IMR-90 (cell line): Measurements from ENCODE around the gene TSPAN17. TPM values are rescaled to one million over a fixed set of nuclear protein-coding genes. Genes with fewer than 3 reads are reported as not detected.
A peak's percentile ranks its signal among the peaks of the same experiment; 100 is the strongest.

Experiments
- ATAC-seq: fragments of 200-7000 bp; cut with Tn5 transposase; 2 replicates; pipeline ENCODE4 v1.9.1; 2020; ENCODE audit warnings: low read depth, mild to moderate bottlenecking, moderate library complexity
- BruUV-seq: library from RNA; stranded (reverse); fragments of 400-500 nt; replicated peaks from 2 replicates; lab custom pipeline; 2021; lab: Mats Ljungman, UMichigan
- CTCF ChIA-PET: fragments of 300-600 bp; formaldehyde crosslinking; extraction: SDS; loops from one replicate; lab custom pipeline; 2021; ENCODE audit warnings: antibody characterized with exemption; lab: Yijun Ruan, JAX
- POLR2A ChIA-PET: fragments of 300-600 bp; sonication (Branson Sonifier 250); formaldehyde crosslinking; loops from one replicate; lab custom pipeline; 2022; ENCODE audit warnings: antibody characterized with exemption; ENCODE audit not compliant: unreplicated experiment; lab: Charles Lee
- DNase-seq: peaks from one replicate; pipeline ENCODE4 v3.0.0; 2013
- H2AFZ ChIP-seq: replicated peaks from 2 replicates; pipeline ENCODE3; 2013; ENCODE audit warnings: low read length, mild to moderate bottlenecking; ENCODE audit not compliant: poor library complexity
- H2AK5ac ChIP-seq: 2 replicates; pipeline ENCODE4 v1.6.1; 2013; ENCODE audit warnings: low read depth, low read length, inconsistent platforms
- H2AK9ac ChIP-seq: replicated peaks from 2 replicates; pipeline ENCODE3; 2013; ENCODE audit warnings: mild to moderate bottlenecking, low read depth, low read length, moderate library complexity; ENCODE audit not compliant: poor library complexity
- H2BK120ac ChIP-seq: 2 replicates; pipeline ENCODE4 v1.6.1; 2013; ENCODE audit warnings: low read depth, low read length, inconsistent platforms
- H2BK15ac ChIP-seq: 3 replicates; pipeline ENCODE4 v1.6.1; 2013; ENCODE audit warnings: low read depth, low read length, inconsistent platforms
- H2BK20ac ChIP-seq: 2 replicates; pipeline ENCODE4 v1.6.1; 2013; ENCODE audit warnings: low read depth, mild to moderate bottlenecking, inconsistent platforms, low read length, moderate library complexity
- H2BK5ac ChIP-seq: 2 replicates; pipeline ENCODE4 v1.6.1; 2013; ENCODE audit warnings: mild to moderate bottlenecking, low read depth, low read length, inconsistent platforms; ENCODE audit not compliant: poor library complexity, severe bottlenecking
- H3K14ac ChIP-seq: replicated peaks from 2 replicates; pipeline ENCODE4 v1.6.1; 2013; ENCODE audit warnings: low read depth, low read length, inconsistent platforms
- H3K18ac ChIP-seq: 2 replicates; pipeline ENCODE4 v1.6.1; 2013; ENCODE audit warnings: low read depth, low read length, control low read depth
- H3K23ac ChIP-seq: 2 replicates; pipeline ENCODE4 v1.6.1; 2013; ENCODE audit warnings: low read depth, low read length, inconsistent platforms
- H3K27ac ChIP-seq: 2 replicates; pipeline ENCODE4 v1.5.1; 2013; ENCODE audit warnings: mild to moderate bottlenecking, control low read depth, low read length; ENCODE audit not compliant: insufficient read depth
- H3K27me3 ChIP-seq: 2 replicates; pipeline ENCODE4 v1.6.1; 2013; ENCODE audit warnings: low read length; ENCODE audit not compliant: control insufficient read depth, insufficient read depth
- H3K36me3 ChIP-seq: 2 replicates; pipeline ENCODE4 v1.6.1; 2013; ENCODE audit warnings: low read length, mixed read lengths; ENCODE audit not compliant: control insufficient read depth, insufficient read depth
- H3K4ac ChIP-seq: 2 replicates; pipeline ENCODE4 v1.6.1; 2013; ENCODE audit warnings: low read depth, low read length, inconsistent platforms
- H3K4me1 ChIP-seq: 2 replicates; pipeline ENCODE4 v1.6.1; 2013; ENCODE audit warnings: low read length, mixed read lengths; ENCODE audit not compliant: control insufficient read depth, insufficient read depth
- H3K4me2 ChIP-seq: 2 replicates; pipeline ENCODE4 v1.6.1; 2013; ENCODE audit warnings: low read depth, mild to moderate bottlenecking, control low read depth, low read length, moderate library complexity
- H3K4me3 ChIP-seq: 2 replicates; pipeline ENCODE4 v1.5.1; 2013; ENCODE audit warnings: low read depth, mild to moderate bottlenecking, control low read depth, low read length, moderate library complexity; ENCODE audit not compliant: insufficient read depth
- H3K56ac ChIP-seq: 2 replicates; pipeline ENCODE4 v1.6.1; 2013; ENCODE audit warnings: low read length, inconsistent platforms; ENCODE audit not compliant: insufficient read depth; ENCODE audit errors: extremely low read depth
- H3K79me1 ChIP-seq, 2 experiments: 2 replicates each; pipeline ENCODE4 v1.6.1; 2013; ENCODE audit warnings: low read length in 2 of 2, inconsistent platforms in 1 of 2, low read depth in 1 of 2
- H3K9ac ChIP-seq: 2 replicates; pipeline ENCODE4 v1.6.1; 2013; ENCODE audit warnings: low read depth, low read length, control low read depth
- H3K9me1 ChIP-seq: 2 replicates; pipeline ENCODE4 v1.6.1; 2013; ENCODE audit warnings: low read length, inconsistent platforms; ENCODE audit not compliant: insufficient read depth
- H3K9me3 ChIP-seq: 2 replicates; pipeline ENCODE4 v1.6.1; 2013; ENCODE audit warnings: low read length; ENCODE audit not compliant: control insufficient read depth, insufficient read depth
- H4K20me1 ChIP-seq: 2 replicates; pipeline ENCODE4 v1.6.1; 2013; ENCODE audit warnings: low read length, inconsistent platforms; ENCODE audit not compliant: insufficient read depth
- H4K5ac ChIP-seq: 2 replicates; pipeline ENCODE4 v1.6.1; 2013; ENCODE audit warnings: mild to moderate bottlenecking, low read depth, low read length, control low read depth
- H4K8ac ChIP-seq, 2 experiments: 2 replicates each; pipeline ENCODE4 v1.6.1; 2013; ENCODE audit warnings: low read depth in 2 of 2, low read length in 2 of 2, control low read depth in 1 of 2, inconsistent platforms in 1 of 2
- H4K91ac ChIP-seq: 2 replicates; pipeline ENCODE4 v1.6.1; 2013; ENCODE audit warnings: low read depth, low read length, inconsistent platforms; ENCODE audit not compliant: insufficient read depth
- BHLHE40 ChIP-seq: fragments of 150-350 bp; IDR thresholded peaks from 2 replicates; pipeline ENCODE4 v1.6.1; 2016; ENCODE audit warnings: mild to moderate bottlenecking, low read depth, low read length
- CEBPB ChIP-seq: IDR thresholded peaks from 2 replicates; pipeline ENCODE4 v1.6.1; 2012; ENCODE audit warnings: low read depth, low read length, improper control_type of control experiment
- CHD1 ChIP-seq: IDR thresholded peaks from 2 replicates; pipeline ENCODE4 v1.6.1; 2012; ENCODE audit warnings: low read depth, low read length, improper control_type of control experiment
- FOS ChIP-seq: fragments of 150-350 bp; IDR thresholded peaks from 2 replicates; pipeline ENCODE4 v1.6.1; 2016; ENCODE audit warnings: low read depth, low read length
- MAFK ChIP-seq: IDR thresholded peaks from 2 replicates; pipeline ENCODE4 v1.6.1; 2012; ENCODE audit warnings: low read depth, low read length, improper control_type of control experiment
- MAZ ChIP-seq: IDR thresholded peaks from 2 replicates; pipeline ENCODE4 v1.6.1; 2012; ENCODE audit warnings: low read depth, mild to moderate bottlenecking, low read length, improper control_type of control experiment, moderate library complexity, borderline replicate concordance
- MXI1 ChIP-seq: IDR thresholded peaks from 2 replicates; pipeline ENCODE4 v1.6.1; 2012; ENCODE audit warnings: low read depth, mild to moderate bottlenecking, low read length, moderate library complexity, borderline replicate concordance
- NFE2L2 ChIP-seq: fragments of 150-350 bp; IDR thresholded peaks from 2 replicates; pipeline ENCODE4 v1.6.1; 2016; ENCODE audit warnings: low read depth, mild to moderate bottlenecking, low read length
- POLR2A ChIP-seq: IDR thresholded peaks from 2 replicates; pipeline ENCODE4 v1.6.1; 2012; ENCODE audit warnings: mild to moderate bottlenecking, low read depth, low read length
- RAD21 ChIP-seq: IDR thresholded peaks from 2 replicates; pipeline ENCODE4 v1.6.1; 2012; ENCODE audit warnings: low read length, improper control_type of control experiment
- RCOR1 ChIP-seq: IDR thresholded peaks from 2 replicates; pipeline ENCODE4 v1.6.1; 2012; ENCODE audit warnings: mild to moderate bottlenecking, low read length, improper control_type of control experiment; ENCODE audit not compliant: insufficient replicate concordance
- RFX5 ChIP-seq: IDR thresholded peaks from 2 replicates; pipeline ENCODE4 v1.8.0; 2012; ENCODE audit warnings: low read depth, mild to moderate bottlenecking, low read length, moderate library complexity
- SMC3 ChIP-seq: fragments of 150-350 bp; IDR thresholded peaks from 2 replicates; pipeline ENCODE4 v1.6.1; 2016; ENCODE audit warnings: low read depth, mild to moderate bottlenecking, antibody characterized with exemption, low read length, moderate library complexity
- whole genome bisulfite sequencing, 2 experiments: methylation state at CpG; one replicate each; pipeline versions ENCODE4 v1.1.5 to v1.1.7; 2013; ENCODE audit warnings: missing lambda C conversion rate in 2 of 2; ENCODE audit not compliant: insufficient read length in 1 of 2; ENCODE audit errors: extremely low coverage in 2 of 2; 5-methylcytosine and 5-hydroxymethylcytosine counted together
- dilution Hi-C: fragments of 300-500 bp; cut with HindIII; formaldehyde crosslinking; loops from one replicate; pipeline ENCODE4 v1.14.3; 2018; ENCODE audit warnings: low sequenced_read_pairs; ENCODE audit not compliant: unreplicated experiment
- in situ Hi-C: fragments of 300-500 bp; cut with MboI; formaldehyde crosslinking; loops from 3 replicates; pipeline ENCODE4 v1.14.3; 2019; ENCODE audit warnings: low sequenced_read_pairs, inconsistent platforms, mixed read lengths
- intact Hi-C: fragments of 100-400 bp; cut with micrococcal nuclease; formaldehyde crosslinking; loops from 2 replicates; pipeline ENCODE4 v1.10.0; 2022
- polyA plus RNA-seq, 3 experiments: library from polyadenylated mRNA; depleted of rRNA; stranded (reverse); fragments of >200 nt; gene quantifications; 2 replicates each; pipeline ENCODE4 v1.2.3, GENCODE V29; 2012; ENCODE audit warnings: low replicate concordance in 1 of 3
- total RNA-seq: library from RNA; depleted of rRNA; stranded (reverse); fragments of >200 nt; gene quantifications from 2 replicates; pipeline ENCODE4 v1.2.3, GENCODE V29; 2012
- TF ChIP-seq, protein P1 (sequence below): conservative IDR thresholded peaks from 2 replicates; pipeline ENCODE4 v1.5.1; 2012; ENCODE audit warnings: mild to moderate bottlenecking, low read depth, low read length, improper control_type of control experiment
- TF ChIP-seq, protein P2 (sequence below): fragments of 150-350 bp; IDR thresholded peaks from 2 replicates; pipeline ENCODE4 v1.6.1; 2017; ENCODE audit warnings: mild to moderate bottlenecking, antibody characterized with exemption, low read length, low read depth
- TF ChIP-seq, protein P3 (sequence below): fragments of 150-350 bp; IDR thresholded peaks from 2 replicates; pipeline ENCODE4 v1.6.1; 2016; ENCODE audit warnings: low read depth, mild to moderate bottlenecking, low read length, moderate library complexity, borderline replicate concordance

Gene TSPAN17
- total and polyA plus RNA-seq, 2 of the 4 experiments (the other 2 are of a cell fraction) = 34.2 to 41.6 TPM

- no peak overlapping the region for H3K23ac ChIP-seq
- 53% methylated on average over 4 of the region's 4 CpGs; no CpG with 5 or more reads in 1 of the 2 experiments for WGBS, 2 experiments
- no peak overlapping the region for H3K56ac ChIP-seq
- H3K14ac ChIP-seq = no peak overlapping the region
- no peak overlapping the region for H3K4ac ChIP-seq
- no peaks in the 10 kb centered on the region for H3K4me1 ChIP-seq
- H2BK5ac ChIP-seq = no peak overlapping the region
- dilution Hi-C loops (no loop called here), in situ Hi-C loops (no loop called here), intact Hi-C loops (no loop called here)
- H3K79me1 ChIP-seq = no peaks in the 10 kb centered on the region
- ChIA-PET CTCF (no interaction called here), POLR2A (no interaction called here)
- no peak overlapping the region for H2BK15ac ChIP-seq
- H3K36me3 ChIP-seq = no peaks in the 10 kb centered on the region
- no peak overlapping the region for H3K4me3 ChIP-seq
- 0 out of 2 replicates have a peak, but pooled peaks cover 2% of the 10 kb centered on the region for H3K9me3 ChIP-seq
- no peak overlapping the region for H2BK20ac ChIP-seq
- no peak overlapping the region for H2BK120ac ChIP-seq
- DNase-seq = no peak
- H3K18ac ChIP-seq = no peak overlapping the region
- H2AK5ac ChIP-seq = no peak overlapping the region
- H4K5ac ChIP-seq = no peak overlapping the region
- H3K27ac ChIP-seq = no peak overlapping the region
- TF ChIP-seq NFE2L2 (no peak), RFX5 (no peak), BHLHE40 (no peak), MXI1 (no peak), MAZ (no peak), RCOR1 (no peak), MAFK (no peak), POLR2A (no peak), SMC3 (no peak), RAD21 (no peak), CHD1 (no peak), CEBPB (no peak), FOS (no peak)
- TF ChIP-seq, protein P1, sequence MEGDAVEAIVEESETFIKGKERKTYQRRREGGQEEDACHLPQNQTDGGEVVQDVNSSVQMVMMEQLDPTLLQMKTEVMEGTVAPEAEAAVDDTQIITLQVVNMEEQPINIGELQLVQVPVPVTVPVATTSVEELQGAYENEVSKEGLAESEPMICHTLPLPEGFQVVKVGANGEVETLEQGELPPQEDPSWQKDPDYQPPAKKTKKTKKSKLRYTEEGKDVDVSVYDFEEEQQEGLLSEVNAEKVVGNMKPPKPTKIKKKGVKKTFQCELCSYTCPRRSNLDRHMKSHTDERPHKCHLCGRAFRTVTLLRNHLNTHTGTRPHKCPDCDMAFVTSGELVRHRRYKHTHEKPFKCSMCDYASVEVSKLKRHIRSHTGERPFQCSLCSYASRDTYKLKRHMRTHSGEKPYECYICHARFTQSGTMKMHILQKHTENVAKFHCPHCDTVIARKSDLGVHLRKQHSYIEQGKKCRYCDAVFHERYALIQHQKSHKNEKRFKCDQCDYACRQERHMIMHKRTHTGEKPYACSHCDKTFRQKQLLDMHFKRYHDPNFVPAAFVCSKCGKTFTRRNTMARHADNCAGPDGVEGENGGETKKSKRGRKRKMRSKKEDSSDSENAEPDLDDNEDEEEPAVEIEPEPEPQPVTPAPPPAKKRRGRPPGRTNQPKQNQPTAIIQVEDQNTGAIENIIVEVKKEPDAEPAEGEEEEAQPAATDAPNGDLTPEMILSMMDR = no peak
- TF ChIP-seq, protein P2, sequence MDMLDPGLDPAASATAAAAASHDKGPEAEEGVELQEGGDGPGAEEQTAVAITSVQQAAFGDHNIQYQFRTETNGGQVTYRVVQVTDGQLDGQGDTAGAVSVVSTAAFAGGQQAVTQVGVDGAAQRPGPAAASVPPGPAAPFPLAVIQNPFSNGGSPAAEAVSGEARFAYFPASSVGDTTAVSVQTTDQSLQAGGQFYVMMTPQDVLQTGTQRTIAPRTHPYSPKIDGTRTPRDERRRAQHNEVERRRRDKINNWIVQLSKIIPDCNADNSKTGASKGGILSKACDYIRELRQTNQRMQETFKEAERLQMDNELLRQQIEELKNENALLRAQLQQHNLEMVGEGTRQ = no peak
- TF ChIP-seq, protein P3, sequence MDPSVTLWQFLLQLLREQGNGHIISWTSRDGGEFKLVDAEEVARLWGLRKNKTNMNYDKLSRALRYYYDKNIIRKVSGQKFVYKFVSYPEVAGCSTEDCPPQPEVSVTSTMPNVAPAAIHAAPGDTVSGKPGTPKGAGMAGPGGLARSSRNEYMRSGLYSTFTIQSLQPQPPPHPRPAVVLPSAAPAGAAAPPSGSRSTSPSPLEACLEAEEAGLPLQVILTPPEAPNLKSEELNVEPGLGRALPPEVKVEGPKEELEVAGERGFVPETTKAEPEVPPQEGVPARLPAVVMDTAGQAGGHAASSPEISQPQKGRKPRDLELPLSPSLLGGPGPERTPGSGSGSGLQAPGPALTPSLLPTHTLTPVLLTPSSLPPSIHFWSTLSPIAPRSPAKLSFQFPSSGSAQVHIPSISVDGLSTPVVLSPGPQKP = no peak
- H4K91ac ChIP-seq = no peak overlapping the region
- H3K9ac ChIP-seq = no peak overlapping the region
- H3K4me2 ChIP-seq = no peak overlapping the region
- BruUV-seq = no TSS peak
- peak overlapping the region; percentile 33 for H2AFZ ChIP-seq
- ATAC-seq = no peak
- H4K20me1 ChIP-seq = no peaks in the 10 kb centered on the region; the same call in 1 of the 2 replicates
- peaks cover 45% of the 10 kb centered on the region for H3K27me3 ChIP-seq
- H2AK9ac ChIP-seq = no peak overlapping the region
- no peak overlapping the region for H4K8ac ChIP-seq
- no peaks in the 10 kb centered on the region for H3K9me1 ChIP-seq
Observed at GRCh38 chr5:176671399-176671798, 24.1 kb downstream of the TSPAN17 start.
